ENCODE data around the gene NID2.

DNA sequence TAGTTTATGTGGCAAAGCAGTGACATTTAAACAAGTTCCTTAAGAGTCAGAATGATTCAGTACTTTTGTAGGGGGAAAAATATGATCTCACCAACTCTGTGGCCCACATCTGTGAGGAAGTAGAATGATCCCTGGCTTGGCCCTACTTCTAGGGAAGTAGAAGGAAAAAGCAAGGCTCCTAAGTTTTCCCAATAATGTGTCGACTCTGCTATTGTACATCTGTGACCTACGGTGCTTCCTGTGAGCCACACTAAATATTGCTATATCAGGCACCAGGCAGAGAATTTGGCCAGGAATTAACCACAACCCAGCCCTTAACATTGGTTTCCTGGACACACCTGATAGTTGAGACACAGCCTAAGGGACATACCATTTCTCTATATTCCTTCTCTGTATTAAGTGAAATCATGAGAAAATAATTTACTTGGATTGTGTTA is 9.3 kb upstream of the NID2 start:
- TF ChIP-seq EZH2phosphoT487 (IDR thresholded peaks at IDR 0.05; ENCODE audit: borderline replicate concordance, low read length) = no peak
- no peak for TF ChIP-seq EZH2 (IDR thresholded peaks at IDR 0.05; ENCODE audit: low read length, unreplicated experiment)

Measured in PC-3 (cell line).